HG03135 (cell line): ENCODE results near the gene NYNRIN.
A peak's percentile ranks its signal among the peaks of the same experiment; 100 is the strongest.

Experiments used
- ATAC-seq: cut with Tn5 transposase; IDR thresholded peaks from one replicate; pipeline ENCODE4 v1.9.1; 2021; ENCODE audit warnings: mild to moderate bottlenecking, moderate library complexity; ENCODE audit not compliant: unreplicated experiment

Gene NYNRIN

GRCh38 chr14:24390701-24391468 is 7.9 kb upstream of the NYNRIN start:
- no peak for ATAC-seq

- ATAC-seq, result no peak
These were observed 6.3 kb upstream of the NYNRIN start for GRCh38 chr14:24392325-24393091.

GRCh38 chr14:24394275-24394674 is 4.5 kb upstream of the NYNRIN start:
- no peak for ATAC-seq

DNA sequence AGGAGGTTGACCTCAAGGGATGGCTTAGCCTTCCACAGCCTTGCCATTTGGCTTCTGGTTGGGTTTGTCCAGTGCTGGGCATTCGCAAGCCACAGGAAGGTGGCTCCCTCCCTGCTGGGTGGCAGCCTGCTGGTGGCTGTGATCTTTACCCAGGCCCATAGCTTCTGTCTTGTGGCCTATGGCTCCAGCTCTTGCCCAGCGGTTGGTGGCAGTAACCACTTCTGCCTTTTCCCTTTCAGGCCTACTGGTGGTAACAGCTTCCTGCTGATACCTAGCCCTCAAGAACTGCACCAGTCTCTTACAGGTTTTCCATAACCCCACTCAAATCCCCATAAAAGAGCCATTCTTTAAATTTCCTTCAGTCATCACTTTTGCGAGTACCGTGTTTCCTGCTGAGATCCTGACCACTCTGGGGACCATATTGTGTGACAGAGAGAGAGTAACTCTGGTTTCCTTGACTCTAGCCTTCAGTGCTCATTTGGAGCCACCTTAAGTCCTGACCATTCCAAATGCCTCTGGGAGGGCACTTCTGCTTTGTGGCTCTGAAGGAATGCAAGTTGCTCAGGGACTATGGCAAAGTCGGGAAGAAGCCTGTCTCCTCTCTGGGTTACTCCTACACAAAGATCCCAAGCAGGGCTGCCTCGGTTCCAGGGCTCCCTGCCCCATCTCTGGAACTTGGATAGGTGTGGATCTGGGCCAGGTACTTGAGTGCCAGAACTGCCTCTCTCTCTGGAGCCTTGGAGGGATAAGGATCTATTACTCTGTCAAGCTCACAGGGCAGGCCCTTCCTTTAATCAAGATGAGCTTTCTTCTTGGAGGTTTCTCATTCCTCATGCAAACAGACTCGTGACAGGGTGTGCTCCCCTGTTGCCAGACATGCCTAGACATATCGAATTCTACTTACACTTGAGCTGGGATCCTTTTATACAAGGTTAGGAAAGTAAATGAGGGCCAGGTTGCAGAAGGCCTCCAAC is 2.9 kb upstream of the NYNRIN start:
- no peak for ATAC-seq

DNA sequence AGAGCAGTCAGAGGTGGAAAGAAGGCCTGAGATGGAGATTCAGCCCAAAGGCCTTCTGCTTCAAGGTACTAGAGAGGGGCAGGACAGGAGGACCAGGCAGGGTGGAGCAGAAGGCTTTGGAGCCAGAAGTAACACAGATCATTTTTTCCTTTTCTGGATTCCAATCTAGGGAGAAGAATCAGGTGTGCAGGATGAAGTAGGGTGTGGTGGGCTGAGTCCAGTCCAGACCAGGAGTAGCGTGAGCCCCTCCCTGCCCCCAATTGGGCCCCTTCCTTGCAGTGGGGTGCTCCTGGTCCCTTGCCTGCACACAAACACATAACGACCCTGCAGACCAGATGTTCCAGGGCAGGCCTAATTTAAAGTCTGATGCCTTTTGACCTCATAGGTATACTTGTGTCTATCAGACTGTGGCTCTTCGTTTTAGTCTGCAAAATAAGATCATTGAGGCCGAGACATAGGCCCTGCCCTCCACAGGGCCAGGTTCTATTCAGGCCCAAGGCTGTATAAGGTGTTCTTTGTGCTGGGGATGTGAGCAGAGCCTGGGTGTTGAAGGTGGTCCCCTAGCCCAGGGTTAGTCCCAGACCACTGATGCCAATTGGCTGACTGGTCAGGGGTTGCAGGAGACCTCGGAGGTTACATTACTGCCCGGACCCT is 1.0 kb upstream of the NYNRIN start:
- no peak for ATAC-seq

- no peak for ATAC-seq
These were observed 530 bp upstream of the NYNRIN start for GRCh38 chr14:24398293-24398652.

- ATAC-seq, result no peak
These were observed 632 bp downstream of the NYNRIN start for GRCh38 chr14:24399447-24399822.

DNA sequence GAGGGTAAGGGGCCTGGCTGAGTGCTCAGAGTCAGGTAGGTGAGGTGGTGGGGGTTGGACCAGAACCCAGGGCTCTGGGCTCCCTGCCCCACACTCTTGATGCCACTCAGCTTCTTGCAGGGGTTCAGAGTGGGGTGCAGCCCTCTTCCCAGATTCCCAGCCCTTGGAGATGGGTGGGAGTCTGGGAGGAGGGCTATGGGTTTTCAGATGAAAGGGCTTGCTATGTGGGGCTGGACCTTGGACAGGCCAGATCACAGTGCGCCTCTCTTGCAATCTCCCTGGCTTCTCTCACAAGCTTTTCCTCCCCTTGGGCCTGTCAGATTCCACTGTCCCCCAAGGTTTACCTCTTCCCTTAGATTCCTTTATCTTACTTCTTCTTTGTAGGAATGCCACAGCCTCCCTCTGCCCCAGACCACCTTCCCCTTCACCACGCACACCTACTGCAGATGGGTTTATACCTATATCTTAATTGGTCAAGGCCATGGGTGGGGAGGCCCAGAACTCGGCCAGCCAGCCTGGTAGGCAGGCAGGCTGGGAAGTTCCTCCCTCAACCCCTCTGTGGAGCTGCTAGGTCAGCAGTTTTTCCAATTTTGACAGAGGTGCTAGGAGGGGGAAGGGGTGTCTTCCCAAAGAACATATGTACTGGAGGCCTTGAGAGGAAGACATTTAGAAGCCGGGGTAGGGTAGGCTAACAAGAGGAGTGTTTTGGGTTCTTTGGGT is 1.4 kb downstream of the NYNRIN start:
- no peak for ATAC-seq

- no peak for ATAC-seq
These were observed 3.3 kb downstream of the NYNRIN start for GRCh38 chr14:24401810-24402702.

GRCh38 chr14:24403294-24403998 is 4.6 kb downstream of the NYNRIN start:
- ATAC-seq, result no peak

DNA sequence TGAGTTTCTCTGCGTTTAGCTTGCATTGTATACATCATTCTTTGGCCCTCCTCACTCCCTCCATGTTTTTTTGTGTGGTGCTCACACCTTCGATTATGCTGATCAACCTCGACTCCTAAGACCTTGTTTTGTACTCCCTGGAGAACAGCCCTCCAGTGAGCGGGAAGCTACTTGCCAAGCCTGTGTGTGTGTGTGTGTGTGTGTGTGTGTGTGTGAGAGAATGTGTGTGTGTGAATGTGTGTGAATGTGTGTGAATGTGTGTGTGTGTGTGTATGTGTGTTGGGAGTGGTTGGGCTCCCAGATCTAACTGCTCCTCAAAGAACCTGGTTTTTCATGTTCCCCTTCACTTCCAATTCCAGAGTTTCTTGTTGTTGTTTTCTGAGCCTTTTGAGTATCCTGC is 6.0 kb downstream of the NYNRIN start:
- ATAC-seq, result no peak

GRCh38 chr14:24406416-24406815 is 7.6 kb downstream of the NYNRIN start:
- no peak for ATAC-seq

DNA sequence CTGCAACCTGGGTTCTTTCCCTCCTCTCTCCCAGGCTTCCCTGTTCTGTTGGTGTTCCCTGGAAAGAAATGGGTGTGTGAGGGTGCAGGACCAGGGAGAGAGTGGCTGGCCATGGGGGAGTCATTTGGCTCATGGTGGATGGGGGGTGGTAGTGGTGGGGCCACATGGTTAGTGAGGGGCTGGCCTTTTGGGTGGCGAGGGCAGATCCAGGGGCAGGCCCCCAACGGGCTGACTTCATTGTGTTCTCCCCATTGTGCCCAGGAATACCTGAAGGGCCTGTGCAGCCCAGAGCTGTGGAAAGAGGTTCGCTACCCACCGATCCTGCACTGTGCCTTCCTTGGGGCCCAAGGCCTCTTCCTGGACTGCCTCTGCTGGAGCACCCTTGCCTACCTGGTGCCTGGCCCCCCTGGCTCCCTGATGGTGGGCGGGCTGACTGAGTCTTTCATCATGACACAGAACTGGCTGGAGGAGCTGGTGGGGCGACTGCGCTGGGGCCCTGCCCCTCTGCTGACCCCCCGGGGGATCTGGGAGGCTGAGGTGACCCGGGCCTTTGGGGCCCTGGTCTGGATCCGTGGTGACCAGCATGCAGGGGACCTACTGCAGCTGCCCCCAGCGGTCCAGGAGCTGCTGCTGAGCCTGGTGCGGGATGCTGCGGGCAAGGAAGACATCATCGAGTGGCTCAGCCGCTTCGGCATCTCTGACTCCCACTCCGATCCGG is 9.0 kb downstream of the NYNRIN start:
- ATAC-seq, result no peak

- ATAC-seq, result no peak
These were observed 10.0 kb downstream of the NYNRIN start for GRCh38 chr14:24408764-24409163.

GRCh38 chr14:24409192-24409591 is 10.4 kb downstream of the NYNRIN start:
- no peak for ATAC-seq

DNA sequence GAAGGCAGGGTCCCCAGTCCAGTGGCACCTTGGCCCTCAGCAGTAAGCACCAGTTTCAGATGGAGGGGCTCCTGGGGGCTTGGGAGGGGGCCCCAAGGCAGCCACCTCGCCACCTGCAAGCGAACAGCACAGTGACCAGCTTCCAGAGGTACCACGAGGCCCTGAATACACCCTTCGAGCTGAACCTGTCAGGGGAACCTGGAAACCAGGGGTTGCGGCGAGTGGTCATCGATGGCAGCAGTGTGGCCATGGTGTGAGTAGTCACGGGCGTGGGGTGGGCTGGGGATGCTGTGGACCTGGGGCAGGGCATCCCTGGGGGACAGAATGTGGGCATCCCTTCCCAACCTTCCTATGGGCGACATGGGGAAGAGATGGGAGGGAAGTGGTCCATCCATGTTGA is 11.2 kb downstream of the NYNRIN start:
- no peak for ATAC-seq

- peak; percentile 56 for ATAC-seq
These were observed 12.9 kb downstream of the NYNRIN start for GRCh38 chr14:24411443-24412389.
